Colonic mucosa (tissue), 4 donors: Measurements from ENCODE around the gene DSC1. TPM values are rescaled to one million over a fixed set of nuclear protein-coding genes. Genes with fewer than 3 reads are reported as not detected.
"Not testable (repeated sequence)": the region's sequence is repeated elsewhere in the genome, so short reads cannot be mapped to it uniquely, and the experiment has no call there.

Experiments
- DNase-seq: peaks from one replicate; pipeline ENCODE4 v3.0.0-alpha.2; 2020
- H3K27ac ChIP-seq: fragments of 200-600 bp; one replicate; pipeline ENCODE4 v1.8.0; 2021
- H3K27me3 ChIP-seq: fragments of 200-600 bp; one replicate; pipeline ENCODE4 v1.8.0; 2021
- H3K36me3 ChIP-seq: fragments of 200-600 bp; one replicate; pipeline ENCODE4 v1.8.0; 2021
- H3K4me1 ChIP-seq: fragments of 200-600 bp; one replicate; pipeline ENCODE4 v1.8.0; 2021; ENCODE audit warnings: mild to moderate bottlenecking
- H3K4me3 ChIP-seq: fragments of 200-600 bp; one replicate; pipeline ENCODE4 v1.8.0; 2021
- H3K9ac ChIP-seq, 2 donors: one replicate each; pipeline ENCODE4 v1.7.0; 2013; ENCODE audit warnings: control low read depth in 2 of 2, low read depth in 2 of 2, low read length in 2 of 2
- H3K9me3 ChIP-seq: fragments of 200-600 bp; one replicate; pipeline ENCODE4 v1.8.0; 2021
- CTCF ChIP-seq: fragments of 200-600 bp; IDR thresholded peaks from one replicate; pipeline ENCODE4 v1.8.0; 2022; ENCODE audit warnings: antibody characterized with exemption, mild to moderate bottlenecking
- intact Hi-C: fragments of 100-400 bp; cut with DNase I; formaldehyde crosslinking; loops from one replicate; pipeline ENCODE4 v1.14.1; 2022
- total RNA-seq, 2 donors: library from RNA; stranded (reverse); fragmentation: NEBNext Ultra II Directional in 1 of 2; extraction: Animal tissue kit (Norgen Biotek cat#: 25700) in 1 of 2; gene quantifications; one replicate each; pipeline ENCODE4 v1.2.1, GENCODE V29; 2021
- donor health status: healthy.
- donor health status: DM: no; HTN: no; CAD: no.
- donor health status: DM: no; HTN: no; CAD: no.

Gene DSC1
- total RNA-seq, 2 donors from 2014 or later = 0.05 to 0.17 TPM

GRCh38 chr18:31138709-31139108, 23.9 kb downstream of the DSC1 start:
- H3K4me3 ChIP-seq = no peak overlapping the region
- H3K9ac ChIP-seq = no peak overlapping the region
- no peak for DNase-seq
- intact Hi-C loops = no loop called here
- H3K27ac ChIP-seq = no peak overlapping the region
- H3K9me3 ChIP-seq = no peaks in the 10 kb centered on the region
- no peaks in the 10 kb centered on the region for H3K4me1 ChIP-seq
- H3K27me3 ChIP-seq = no peaks in the 10 kb centered on the region
- H3K36me3 ChIP-seq = no peaks in the 10 kb centered on the region
- no peak for TF ChIP-seq CTCF

GRCh38 chr18:31134988-31135529, 27.6 kb downstream of the DSC1 start:
- H3K27me3 ChIP-seq = no peaks in the 10 kb centered on the region
- no peak for DNase-seq
- H3K27ac ChIP-seq = no peak overlapping the region
- no peak overlapping the region for H3K9ac ChIP-seq
- no peak for TF ChIP-seq CTCF
- H3K36me3 ChIP-seq = no peaks in the 10 kb centered on the region
- no peaks in the 10 kb centered on the region for H3K9me3 ChIP-seq
- intact Hi-C loops = no loop called here
- no peak overlapping the region for H3K4me3 ChIP-seq
- no peaks in the 10 kb centered on the region for H3K4me1 ChIP-seq

GRCh38 chr18:31129398-31130115, 33.1 kb downstream of the DSC1 start:
- Histone ChIP-seq H3K36me3 (no peaks in the 10 kb centered on the region), H3K4me1 (no peaks in the 10 kb centered on the region), H3K9ac (no peak overlapping the region), H3K27ac (no peak overlapping the region), H3K9me3 (no peaks in the 10 kb centered on the region), H3K27me3 (no peaks in the 10 kb centered on the region), H3K4me3 (no peak overlapping the region)
- no peak for DNase-seq
- intact Hi-C loops = no loop called here
- no peak for TF ChIP-seq CTCF

GRCh38 chr18:31125878-31126277, 36.8 kb downstream of the DSC1 start:
- Histone ChIP-seq H3K9ac (no peak overlapping the region), H3K4me3 (no peak overlapping the region), H3K4me1 (no peaks in the 10 kb centered on the region), H3K27me3 (no peaks in the 10 kb centered on the region), H3K27ac (no peak overlapping the region), H3K36me3 (no peaks in the 10 kb centered on the region), H3K9me3 (no peaks in the 10 kb centered on the region)
- intact Hi-C loops = no loop called here
- DNase-seq = no peak
- TF ChIP-seq CTCF = no peak

GRCh38 chr18:31123125-31123524, 39.5 kb downstream of the DSC1 start:
- DNase-seq, H3K36me3 ChIP-seq, intact Hi-C loops, H3K4me1 ChIP-seq, H3K4me3 ChIP-seq, H3K9ac ChIP-seq, H3K9me3 ChIP-seq, H3K27ac ChIP-seq, H3K27me3 ChIP-seq: not testable (repeated sequence)

- Histone ChIP-seq H3K9me3 (no peaks in the 10 kb centered on the region), H3K27me3 (no peaks in the 10 kb centered on the region), H3K4me1 (no peaks in the 10 kb centered on the region), H3K4me3 (no peak overlapping the region), H3K36me3 (no peaks in the 10 kb centered on the region), H3K9ac (no peak overlapping the region), H3K27ac (no peak overlapping the region)
- no peak for DNase-seq
- intact Hi-C loops = no loop called here
- no peak for TF ChIP-seq CTCF
These were observed 42.1 kb downstream of the DSC1 start for GRCh38 chr18:31120594-31120993.
